ENCODE results near the gene IRX2.

DNA sequence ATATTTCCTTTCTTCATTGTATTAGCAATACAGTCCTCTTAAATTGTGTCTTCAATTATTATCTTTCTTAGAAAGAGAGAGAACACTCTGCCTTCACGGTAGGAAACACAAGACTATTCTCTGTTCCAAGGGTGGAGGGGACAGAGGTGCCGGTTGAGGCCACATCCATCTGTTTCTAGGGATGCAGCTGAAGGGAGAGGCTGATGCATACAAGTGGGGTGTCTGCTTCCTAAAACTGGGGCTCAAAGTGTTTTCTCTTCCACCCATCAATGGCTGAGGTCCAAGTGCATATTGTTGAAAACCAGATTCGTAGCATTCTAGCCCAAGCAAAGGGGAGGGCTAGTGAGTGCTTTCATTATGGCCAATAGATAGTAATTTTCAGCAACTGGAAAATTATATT, 9.5 kb downstream of the IRX2 start:
- TF ChIP-seq, protein P1, sequence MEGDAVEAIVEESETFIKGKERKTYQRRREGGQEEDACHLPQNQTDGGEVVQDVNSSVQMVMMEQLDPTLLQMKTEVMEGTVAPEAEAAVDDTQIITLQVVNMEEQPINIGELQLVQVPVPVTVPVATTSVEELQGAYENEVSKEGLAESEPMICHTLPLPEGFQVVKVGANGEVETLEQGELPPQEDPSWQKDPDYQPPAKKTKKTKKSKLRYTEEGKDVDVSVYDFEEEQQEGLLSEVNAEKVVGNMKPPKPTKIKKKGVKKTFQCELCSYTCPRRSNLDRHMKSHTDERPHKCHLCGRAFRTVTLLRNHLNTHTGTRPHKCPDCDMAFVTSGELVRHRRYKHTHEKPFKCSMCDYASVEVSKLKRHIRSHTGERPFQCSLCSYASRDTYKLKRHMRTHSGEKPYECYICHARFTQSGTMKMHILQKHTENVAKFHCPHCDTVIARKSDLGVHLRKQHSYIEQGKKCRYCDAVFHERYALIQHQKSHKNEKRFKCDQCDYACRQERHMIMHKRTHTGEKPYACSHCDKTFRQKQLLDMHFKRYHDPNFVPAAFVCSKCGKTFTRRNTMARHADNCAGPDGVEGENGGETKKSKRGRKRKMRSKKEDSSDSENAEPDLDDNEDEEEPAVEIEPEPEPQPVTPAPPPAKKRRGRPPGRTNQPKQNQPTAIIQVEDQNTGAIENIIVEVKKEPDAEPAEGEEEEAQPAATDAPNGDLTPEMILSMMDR (IDR thresholded peaks at IDR 0.05; ENCODE audit: insufficient read depth, low read depth, low read length), result no peak
- TF ChIP-seq EZH2 (IDR thresholded peaks at IDR 0.05; ENCODE audit: insufficient read depth, low read length), result no peak

Measured in astrocyte (in vitro differentiated cells and primary cell).